Fibroblast of skin of left quadriceps (primary cell): Measurements from ENCODE around the gene TMEM108.
A peak's percentile ranks its signal among the peaks of the same experiment; 100 is the strongest.

Experiments used
- DNase-seq, 2 experiments: peaks; one replicate each; pipeline ENCODE4 v3.0.0-alpha.2; 2013; ENCODE audit warnings: low read depth in 2 of 2

The TMEM108 gene

GRCh38 chr3:133354721-133355120 lies 316.5 kb downstream of the TMEM108 start:
- DNase-seq, result no peak

DNA sequence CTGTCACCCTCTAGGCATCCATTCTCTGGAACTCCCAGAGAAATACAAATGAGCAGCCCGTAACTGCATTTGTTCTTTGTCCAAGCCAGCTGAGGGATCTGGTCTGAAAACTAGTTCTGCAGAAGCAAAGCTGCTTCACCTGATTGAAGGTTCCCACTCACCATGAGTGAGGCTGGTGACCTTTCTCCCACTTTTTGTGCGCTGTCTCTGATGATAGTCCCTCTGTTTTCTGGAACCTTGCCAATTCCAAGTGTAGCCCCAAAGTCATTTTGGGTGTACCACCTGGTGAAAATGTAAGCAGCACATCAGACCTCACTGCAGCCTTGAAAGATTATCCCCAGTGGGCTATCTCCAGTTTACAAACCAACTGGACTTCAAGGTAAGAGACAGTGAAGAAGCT lies 322.3 kb downstream of the TMEM108 start:
- DNase-seq, result no peak

- DNase-seq, result no peak
These were observed 322.8 kb downstream of the TMEM108 start for GRCh38 chr3:133361011-133361410.

- DNase-seq, result no peak
These were observed 323.2 kb downstream of the TMEM108 start for GRCh38 chr3:133361435-133361834.

- no peak for DNase-seq
These were observed 324.3 kb downstream of the TMEM108 start for GRCh38 chr3:133362539-133362938.

DNA sequence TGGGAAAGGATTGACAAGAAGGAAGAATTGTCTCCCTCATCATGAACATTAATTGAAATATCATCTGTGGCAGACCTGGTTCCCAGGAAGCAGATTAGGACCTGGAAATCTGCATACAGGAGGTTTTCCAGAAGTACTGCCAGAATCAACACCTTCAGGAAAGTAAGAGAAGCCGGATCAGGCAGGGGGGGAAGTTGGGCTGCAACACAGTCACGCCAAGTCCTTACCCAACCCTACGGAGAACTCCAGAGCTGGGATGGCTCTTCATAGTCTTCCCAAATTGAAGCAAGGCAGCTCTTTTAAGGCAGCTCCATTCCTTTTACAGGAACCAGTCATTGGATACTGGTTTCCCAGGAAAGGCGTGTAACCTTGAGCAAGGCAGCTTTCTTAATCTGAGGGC lies 326.5 kb downstream of the TMEM108 start:
- no peak for DNase-seq

- DNase-seq, result no peak
These were observed 328.7 kb downstream of the TMEM108 start for GRCh38 chr3:133366921-133367320.

DNA sequence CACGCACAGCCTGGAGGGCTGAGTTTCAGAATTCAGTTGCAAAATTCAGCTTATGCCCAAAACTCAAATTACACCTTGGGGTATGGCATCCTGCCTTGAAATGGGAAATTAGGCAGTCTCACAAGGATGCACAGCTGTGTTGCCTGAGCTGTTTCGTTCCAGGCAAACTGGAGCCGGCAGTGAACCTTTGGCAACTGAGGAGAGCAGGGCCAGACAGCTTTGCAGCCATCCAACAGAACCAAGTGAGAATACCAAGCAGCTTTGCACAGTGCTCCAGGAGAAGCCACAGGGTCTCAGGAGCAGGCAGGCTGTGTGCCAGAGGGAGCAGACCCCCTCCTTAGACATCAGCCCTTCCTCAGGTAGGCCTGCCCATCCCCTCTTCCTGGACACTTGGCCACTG lies 329.2 kb downstream of the TMEM108 start:
- DNase-seq, result no peak

DNA sequence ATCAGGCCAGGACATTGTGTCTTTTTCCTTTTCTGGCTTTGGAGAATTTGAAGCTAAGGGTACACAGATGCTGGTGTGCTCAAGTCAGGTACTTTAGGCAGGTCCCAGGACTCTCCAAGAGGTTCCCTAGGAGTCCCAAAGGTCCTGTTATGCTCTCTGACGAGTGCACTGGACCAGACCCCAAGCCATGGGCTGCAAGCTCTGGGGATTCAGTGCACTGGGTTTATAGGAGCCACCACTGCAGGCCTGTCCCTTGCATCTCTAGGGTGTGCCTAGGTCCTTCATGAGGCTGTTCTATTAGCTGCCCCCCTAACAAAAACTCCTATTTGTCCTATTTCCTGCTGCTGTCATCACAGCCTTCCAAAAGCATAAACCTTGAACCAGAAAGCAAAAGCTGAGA lies 329.8 kb downstream of the TMEM108 start:
- no peak for DNase-seq

DNA sequence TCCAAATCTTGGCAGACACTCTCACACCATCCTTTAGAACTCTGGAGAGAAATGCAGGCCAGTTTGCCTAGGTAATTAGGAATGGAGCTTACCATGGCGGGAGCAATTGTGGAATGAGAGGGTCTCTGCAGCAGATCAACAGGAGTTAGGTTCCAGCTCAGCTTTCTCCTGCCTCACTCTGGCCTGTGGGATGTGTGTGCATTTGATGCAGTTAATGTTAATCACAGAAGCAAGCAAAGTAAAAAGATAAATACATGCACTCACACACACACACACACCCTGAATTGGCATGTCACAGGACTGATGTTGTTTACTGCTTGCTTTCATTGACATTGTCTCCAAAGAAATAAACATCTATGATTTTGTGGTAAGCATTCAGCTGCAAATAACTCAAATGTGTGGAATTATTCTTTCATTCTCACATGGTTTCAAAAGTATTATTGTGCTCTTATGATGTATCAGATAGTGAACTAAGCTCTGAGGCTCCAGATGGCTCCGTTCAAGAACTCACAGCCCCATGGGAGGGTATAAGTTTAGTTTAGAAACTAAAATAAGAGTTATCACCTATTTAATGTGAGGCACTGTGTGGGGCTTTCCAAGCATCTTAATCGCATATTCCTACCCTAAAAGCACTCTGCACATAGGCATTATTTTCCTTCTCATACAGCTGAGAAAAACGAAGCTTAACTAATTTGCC lies 330.3 kb downstream of the TMEM108 start:
- no peak for DNase-seq

DNA sequence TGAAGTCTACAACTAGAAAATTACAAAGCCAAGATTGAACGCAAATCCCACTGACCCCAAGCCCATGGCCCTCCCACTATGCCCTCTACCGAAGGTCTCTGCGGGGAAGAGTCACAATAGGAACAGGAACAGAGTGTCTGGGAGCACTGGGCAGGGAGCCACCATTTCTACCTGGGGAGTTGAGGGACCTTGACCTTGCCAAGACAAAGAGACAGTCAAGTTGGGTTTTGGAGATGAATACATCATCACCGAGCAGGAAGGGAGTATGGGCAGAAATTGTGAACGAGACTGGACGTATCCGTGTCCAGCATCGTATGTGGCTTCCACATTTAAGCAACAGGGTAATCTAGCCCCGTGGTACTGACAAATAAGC lies 330.9 kb downstream of the TMEM108 start:
- DNase-seq, result no peak

- DNase-seq, result no peak
These were observed 333.0 kb downstream of the TMEM108 start for GRCh38 chr3:133371181-133371580.

GRCh38 chr3:133371676-133372075 lies 333.5 kb downstream of the TMEM108 start:
- DNase-seq, result no peak

GRCh38 chr3:133374708-133375402 lies 336.7 kb downstream of the TMEM108 start:
- DNase-seq, result no peak

DNA sequence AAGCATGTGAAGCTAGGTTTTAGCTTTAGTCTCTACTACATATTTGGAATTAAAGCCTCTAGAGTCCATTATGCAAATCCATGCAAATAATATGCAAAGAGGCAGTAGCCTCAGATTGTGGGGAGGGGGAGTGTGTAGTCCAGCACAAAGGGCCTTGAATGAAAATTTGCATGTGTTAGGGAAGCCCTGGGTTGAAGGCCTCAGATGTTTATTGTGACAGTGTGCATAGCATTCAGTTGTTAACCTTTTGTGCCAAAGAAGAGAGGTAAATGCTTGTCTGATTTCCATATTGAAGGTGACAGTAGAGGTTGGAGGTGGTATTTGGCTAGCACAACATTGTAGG lies 337.2 kb downstream of the TMEM108 start:
- DNase-seq, result no peak

DNA sequence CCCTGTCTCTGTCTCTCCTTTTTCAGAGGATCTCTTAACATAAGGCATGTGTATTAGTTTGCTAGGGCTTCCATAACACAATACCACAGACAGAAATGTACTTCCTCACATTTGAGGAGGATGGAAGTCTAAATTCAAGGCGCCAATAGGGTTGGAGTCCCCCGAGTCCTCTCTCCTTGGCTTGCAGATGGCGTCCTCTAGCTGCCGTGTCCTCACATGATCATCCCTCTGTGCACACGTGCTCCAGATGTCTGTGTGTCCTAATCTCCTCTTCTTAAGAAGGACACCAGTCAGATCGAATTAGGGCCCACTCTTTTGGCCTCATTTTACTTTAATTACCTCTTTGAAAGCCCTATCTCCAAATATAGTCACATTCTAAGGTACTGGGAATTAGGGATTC lies 338.6 kb downstream of the TMEM108 start:
- DNase-seq, result no peak

DNA sequence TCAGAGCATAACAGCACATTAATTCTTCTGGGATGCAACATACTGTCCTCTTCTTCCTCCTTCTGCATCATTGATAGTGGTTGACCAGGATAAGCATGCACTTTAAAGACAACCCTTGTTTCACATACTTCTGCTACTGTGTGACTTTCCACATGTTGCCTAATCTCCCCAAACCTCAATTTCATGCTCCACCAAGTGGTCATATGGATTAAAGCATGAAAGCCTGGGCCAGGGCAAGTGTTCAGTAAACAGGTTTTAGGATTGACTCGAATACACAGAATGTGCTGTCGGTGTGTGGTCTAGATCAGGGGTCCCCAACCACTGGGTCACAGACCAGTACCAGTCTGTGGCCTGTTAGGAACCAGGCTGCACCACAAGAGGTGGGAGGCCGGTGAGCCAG lies 339.2 kb downstream of the TMEM108 start:
- DNase-seq, result peak; percentile 18 to 27

GRCh38 chr3:133379926-133380325 lies 341.7 kb downstream of the TMEM108 start:
- DNase-seq, result no peak

GRCh38 chr3:133380481-133381225 lies 342.5 kb downstream of the TMEM108 start:
- DNase-seq, result no peak

DNA sequence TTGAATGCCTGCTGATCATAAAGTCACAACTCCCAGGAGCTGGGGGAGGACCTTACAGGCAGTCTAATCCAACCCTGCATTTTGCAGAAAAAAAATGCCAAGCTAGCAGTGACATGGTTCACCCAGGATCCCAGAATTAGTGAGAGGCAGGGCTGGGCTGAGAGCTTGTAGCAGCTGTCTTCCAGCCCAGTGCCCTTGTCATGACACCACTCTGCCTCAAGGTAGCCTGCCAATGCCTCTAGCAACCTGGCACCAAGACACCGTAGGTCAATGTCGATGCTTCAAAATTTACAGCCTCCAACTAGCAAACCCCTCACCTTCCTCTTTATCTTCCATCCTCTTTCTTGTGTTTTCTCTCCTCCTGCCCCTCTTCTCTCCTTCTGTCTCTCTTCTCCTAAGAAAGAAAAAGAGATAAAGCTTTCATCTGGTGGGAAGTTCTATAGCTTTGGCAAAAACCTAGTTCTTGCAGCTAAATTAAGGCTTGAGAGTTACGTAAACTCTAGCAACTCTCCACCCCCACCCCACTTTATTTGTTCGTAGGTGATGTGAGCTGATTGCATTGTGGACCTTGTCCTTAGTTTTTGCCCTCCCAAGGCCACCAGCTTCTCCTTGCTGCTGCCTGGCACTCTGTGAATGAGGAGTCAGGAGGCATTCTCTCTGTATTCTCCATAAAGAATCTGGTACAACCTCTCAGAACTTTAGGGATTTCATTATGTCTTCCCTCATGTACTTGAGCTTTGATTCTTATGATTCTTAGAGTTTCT lies 343.3 kb downstream of the TMEM108 start:
- DNase-seq, result no peak

- DNase-seq, result no peak
These were observed 345.0 kb downstream of the TMEM108 start for GRCh38 chr3:133383175-133383574.

- DNase-seq, result no peak
These were observed 345.6 kb downstream of the TMEM108 start for GRCh38 chr3:133383741-133384140.
